GM18951 (cell line): ENCODE measurements around the gene DRICH1.
"Not testable (repeated sequence)": the region's sequence is repeated elsewhere in the genome, so short reads cannot be mapped to it uniquely, and the experiment has no call there.

Experiments used
- POLR2A ChIP-seq: IDR thresholded peaks from 4 replicates; pipeline ENCODE4 v1.6.1; 2011; ENCODE audit warnings: mild to moderate bottlenecking; ENCODE audit not compliant: insufficient read length, insufficient read depth; ENCODE audit errors: extremely low read depth
- in situ Hi-C: fragments of 300-500 bp; cut with MboI; formaldehyde crosslinking; loops from one replicate; pipeline ENCODE4 v1.12.0; 2022; ENCODE audit warnings: low sequenced_read_pairs, mixed read lengths, inconsistent platforms; ENCODE audit not compliant: unreplicated experiment

DRICH1 gene

GRCh38 chr22:23571486-23571885 is 60.6 kb downstream of the DRICH1 start:
- no peak for TF ChIP-seq POLR2A
- in situ Hi-C loops: no loop called here

GRCh38 chr22:23570681-23571080 is 61.4 kb downstream of the DRICH1 start:
- no peak for TF ChIP-seq POLR2A
- in situ Hi-C loops: no loop called here

GRCh38 chr22:23569716-23570115 is 62.4 kb downstream of the DRICH1 start:
- no peak for TF ChIP-seq POLR2A
- in situ Hi-C loops: no loop called here

GRCh38 chr22:23569291-23569690 is 62.8 kb downstream of the DRICH1 start:
- in situ Hi-C loops: no loop called here

GRCh38 chr22:23566705-23567475 is 65.2 kb downstream of the DRICH1 start:
- no peak for TF ChIP-seq POLR2A
- in situ Hi-C loops: no loop called here

More at GRCh38 chr22:23569291-23569690, 62.8 kb downstream of the DRICH1 start:
- no peak for TF ChIP-seq POLR2A

- in situ Hi-C loops: no loop called here
- TF ChIP-seq POLR2A: no peak
Observed at GRCh38 chr22:23565915-23566704, 66.0 kb downstream of the DRICH1 start.

DNA sequence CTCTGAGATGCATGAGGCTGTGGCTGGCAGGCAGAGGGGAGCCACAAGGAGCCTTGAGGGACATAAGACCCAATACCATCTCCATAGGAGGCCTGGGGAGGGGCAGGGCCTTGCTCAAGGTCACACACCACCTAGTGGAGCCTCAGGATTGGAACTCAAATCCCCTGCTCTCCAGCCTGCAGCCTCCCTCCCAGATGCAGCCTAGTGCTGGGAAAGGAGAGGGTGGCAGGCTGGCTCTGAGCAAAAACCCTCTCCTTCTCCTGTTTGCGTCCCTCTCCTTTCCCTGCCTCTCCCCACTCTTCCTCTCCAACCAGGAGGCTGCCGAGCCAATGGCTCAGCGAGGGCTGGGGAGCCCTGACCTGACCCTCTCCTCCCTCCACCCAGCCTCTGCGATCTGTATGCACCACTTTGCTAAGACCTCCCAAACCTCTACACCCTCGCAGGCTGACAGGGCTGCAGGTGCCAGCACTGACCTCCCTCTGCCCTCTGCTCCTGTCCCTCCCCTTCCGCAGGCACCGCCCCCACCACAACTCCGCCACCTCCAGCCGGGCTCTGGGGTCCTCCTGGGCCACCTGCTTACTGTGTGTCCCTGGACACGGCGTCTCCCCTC is 66.7 kb downstream of the DRICH1 start:
- no peak for TF ChIP-seq POLR2A
- in situ Hi-C loops: no loop called here

- in situ Hi-C loops: no loop called here
- TF ChIP-seq POLR2A: no peak
Observed at GRCh38 chr22:23564276-23564675, 67.8 kb downstream of the DRICH1 start.

GRCh38 chr22:23563111-23563510 is 69.0 kb downstream of the DRICH1 start:
- no peak for TF ChIP-seq POLR2A
- in situ Hi-C loops: no loop called here

GRCh38 chr22:23562186-23562585 is 69.9 kb downstream of the DRICH1 start:
- in situ Hi-C loops: no loop called here

DNA sequence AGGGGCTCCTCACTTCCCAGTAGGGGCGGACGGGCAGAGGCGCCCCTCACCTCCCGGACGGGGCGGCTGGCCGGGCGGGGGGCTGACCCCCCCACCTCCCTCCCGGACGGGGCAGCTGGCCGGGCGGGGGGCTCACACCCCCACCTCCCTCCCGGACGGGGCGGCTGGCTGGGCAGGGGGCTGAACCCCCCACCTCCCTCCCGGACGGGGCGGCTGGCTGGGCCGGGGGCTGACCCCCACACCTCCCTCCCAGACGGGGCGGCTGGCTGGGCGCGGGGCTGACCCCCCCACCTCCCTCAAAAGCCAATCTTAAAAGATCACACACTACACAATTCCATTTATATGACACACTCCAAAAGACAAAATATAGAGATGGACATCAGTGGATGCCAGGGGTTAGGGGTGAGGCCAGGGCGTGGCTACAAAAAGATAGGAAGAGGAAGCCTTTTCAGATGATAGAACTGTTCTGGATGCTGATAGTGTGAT is 71.1 kb downstream of the DRICH1 start:
- in situ Hi-C loops: not testable (repeated sequence)

More at GRCh38 chr22:23562186-23562585, 69.9 kb downstream of the DRICH1 start:
- no peak for TF ChIP-seq POLR2A

- in situ Hi-C loops: not testable (repeated sequence)
Observed at GRCh38 chr22:23560215-23560614, 71.9 kb downstream of the DRICH1 start.
